ENCODE data around the gene C2CD4C.
"Not testable (repeated sequence)": the region's sequence is repeated elsewhere in the genome, so short reads cannot be mapped to it uniquely, and the experiment has no call there.

Gene C2CD4C

GRCh38 chr19:428149-428548, 19.2 kb upstream of the C2CD4C start:
- Histone ChIP-seq H3K36me3 (ENCODE audit: control insufficient read depth, insufficient read depth, low read length) (no peaks in the 10 kb centered on the region), H3K4me2 (ENCODE audit: low read length) (no peak overlapping the region), H3K79me1 (ENCODE audit: low read length) (no peaks in the 10 kb centered on the region), H3K4me1 (ENCODE audit: control insufficient read depth, low read depth, low read length) (no peaks in the 10 kb centered on the region), H3K27me3 (ENCODE audit: insufficient read depth, low read length, poor library complexity) (no peaks in the 10 kb centered on the region), H3K56ac (ENCODE audit: low read length) (no peak overlapping the region), H3K79me2 (ENCODE audit: control insufficient read depth, insufficient read depth, low read length) (no peaks in the 10 kb centered on the region), H2BK5ac (ENCODE audit: low read length) (no peak overlapping the region), H3K18ac (ENCODE audit: low read length) (no peak overlapping the region), H3K4me3 (ENCODE audit: low read length) (no peak overlapping the region), H2AK5ac (ENCODE audit: low read length) (no peak overlapping the region), H3K9ac (ENCODE audit: low read length) (no peak overlapping the region), H3K23ac (ENCODE audit: low read length) (no peak overlapping the region), H4K5ac (ENCODE audit: low read length) (no peak overlapping the region), H2BK15ac (replicated peaks; ENCODE audit: low read depth) (no peak overlapping the region), H3K4ac (ENCODE audit: low read depth, low read length) (no peak overlapping the region), H3K27ac (ENCODE audit: low read depth, low read length) (no peak overlapping the region), H2BK120ac (ENCODE audit: low read depth, low read length) (no peak overlapping the region), H4K8ac (ENCODE audit: low read depth, low read length) (no peak overlapping the region)
- WGBS (ENCODE audit: extremely low coverage, insufficient coverage, low lambda C conversion rate): no CpG with 5 or more reads among the region's 15 CpGs
- no peak for DNase-seq

- not testable (repeated sequence) for H3K79me1 ChIP-seq (ENCODE audit: low read length); H3K9ac ChIP-seq (ENCODE audit: low read length); H3K4me3 ChIP-seq (ENCODE audit: low read length); H2BK5ac ChIP-seq (ENCODE audit: low read length); H3K4me1 ChIP-seq (ENCODE audit: control insufficient read depth, low read depth, low read length); H3K36me3 ChIP-seq (ENCODE audit: control insufficient read depth, insufficient read depth, low read length); H2AK5ac ChIP-seq (ENCODE audit: low read length); H4K5ac ChIP-seq (ENCODE audit: low read length); H3K4me2 ChIP-seq (ENCODE audit: low read length); H3K56ac ChIP-seq (ENCODE audit: low read length); H2BK15ac ChIP-seq (replicated peaks; ENCODE audit: low read depth); H3K27ac ChIP-seq (ENCODE audit: low read depth, low read length); DNase-seq; H3K18ac ChIP-seq (ENCODE audit: low read length); H2BK120ac ChIP-seq (ENCODE audit: low read depth, low read length); H4K8ac ChIP-seq (ENCODE audit: low read depth, low read length); H3K4ac ChIP-seq (ENCODE audit: low read depth, low read length); H3K27me3 ChIP-seq (ENCODE audit: insufficient read depth, low read length, poor library complexity); H3K79me2 ChIP-seq (ENCODE audit: control insufficient read depth, insufficient read depth, low read length); H3K23ac ChIP-seq (ENCODE audit: low read length)
- WGBS (ENCODE audit: extremely low coverage, insufficient coverage, low lambda C conversion rate): no CpG with 5 or more reads among the region's 19 CpGs
These were observed 18.7 kb upstream of the C2CD4C start for GRCh38 chr19:427675-428074.

GRCh38 chr19:426725-427445, 17.9 kb upstream of the C2CD4C start:
- Histone ChIP-seq H3K9ac (ENCODE audit: low read length) (no peak overlapping the region), H3K18ac (ENCODE audit: low read length) (no peak overlapping the region), H4K8ac (ENCODE audit: low read depth, low read length) (no peak overlapping the region), H3K56ac (ENCODE audit: low read length) (no peak overlapping the region), H3K4me2 (ENCODE audit: low read length) (no peak overlapping the region), H3K36me3 (ENCODE audit: control insufficient read depth, insufficient read depth, low read length) (no peaks in the 10 kb centered on the region), H2AK5ac (ENCODE audit: low read length) (no peak overlapping the region), H3K27me3 (ENCODE audit: insufficient read depth, low read length, poor library complexity) (no peaks in the 10 kb centered on the region), H2BK120ac (ENCODE audit: low read depth, low read length) (no peak overlapping the region), H3K79me2 (ENCODE audit: control insufficient read depth, insufficient read depth, low read length) (no peaks in the 10 kb centered on the region), H2BK15ac (replicated peaks; ENCODE audit: low read depth) (no peak overlapping the region), H3K27ac (ENCODE audit: low read depth, low read length) (no peak overlapping the region), H3K4ac (ENCODE audit: low read depth, low read length) (no peak overlapping the region), H4K5ac (ENCODE audit: low read length) (no peak overlapping the region), H2BK5ac (ENCODE audit: low read length) (no peak overlapping the region), H3K79me1 (ENCODE audit: low read length) (no peaks in the 10 kb centered on the region), H3K23ac (ENCODE audit: low read length) (no peak overlapping the region), H3K4me3 (ENCODE audit: low read length) (no peak overlapping the region), H3K4me1 (ENCODE audit: control insufficient read depth, low read depth, low read length) (no peaks in the 10 kb centered on the region)
- DNase-seq: no peak
- no CpG with 5 or more reads among the region's 51 CpGs for WGBS (ENCODE audit: extremely low coverage, insufficient coverage, low lambda C conversion rate)

GRCh38 chr19:425056-425455, 16.1 kb upstream of the C2CD4C start:
- no peak overlapping the region for H3K56ac ChIP-seq (ENCODE audit: low read length)
- no peak for DNase-seq

GRCh38 chr19:424546-424945, 15.6 kb upstream of the C2CD4C start:
- no peaks in the 10 kb centered on the region for H3K36me3 ChIP-seq (ENCODE audit: control insufficient read depth, insufficient read depth, low read length)
- no peak overlapping the region for H3K4ac ChIP-seq (ENCODE audit: low read depth, low read length)
- no peak overlapping the region for H3K9ac ChIP-seq (ENCODE audit: low read length)
- no peaks in the 10 kb centered on the region for H3K4me1 ChIP-seq (ENCODE audit: control insufficient read depth, low read depth, low read length)
- H3K79me2 ChIP-seq (ENCODE audit: control insufficient read depth, insufficient read depth, low read length): no peaks in the 10 kb centered on the region
- H3K27me3 ChIP-seq (ENCODE audit: insufficient read depth, low read length, poor library complexity): no peaks in the 10 kb centered on the region
- no peak overlapping the region for H3K56ac ChIP-seq (ENCODE audit: low read length)
- no peak for DNase-seq
- H4K8ac ChIP-seq (ENCODE audit: low read depth, low read length): no peak overlapping the region
- no peak overlapping the region for H4K5ac ChIP-seq (ENCODE audit: low read length)
- H3K4me3 ChIP-seq (ENCODE audit: low read length): no peak overlapping the region
- H3K27ac ChIP-seq (ENCODE audit: low read depth, low read length): no peak overlapping the region
- no peak overlapping the region for H2BK5ac ChIP-seq (ENCODE audit: low read length)
- H3K4me2 ChIP-seq (ENCODE audit: low read length): no peak overlapping the region
- H2BK15ac ChIP-seq (replicated peaks; ENCODE audit: low read depth): no peak overlapping the region
- WGBS (ENCODE audit: extremely low coverage, insufficient coverage, low lambda C conversion rate): no CpG with 5 or more reads among the region's 15 CpGs
- no peaks in the 10 kb centered on the region for H3K79me1 ChIP-seq (ENCODE audit: low read length)
- H3K18ac ChIP-seq (ENCODE audit: low read length): no peak overlapping the region
- H2AK5ac ChIP-seq (ENCODE audit: low read length): no peak overlapping the region
- H2BK120ac ChIP-seq (ENCODE audit: low read depth, low read length): no peak overlapping the region
- no peak overlapping the region for H3K23ac ChIP-seq (ENCODE audit: low read length)

More at GRCh38 chr19:425056-425455, 16.1 kb upstream of the C2CD4C start:
- Histone ChIP-seq H2BK120ac (ENCODE audit: low read depth, low read length) (no peak overlapping the region), H3K4ac (ENCODE audit: low read depth, low read length) (no peak overlapping the region), H3K27me3 (ENCODE audit: insufficient read depth, low read length, poor library complexity) (no peaks in the 10 kb centered on the region), H2BK5ac (ENCODE audit: low read length) (no peak overlapping the region), H2BK15ac (replicated peaks; ENCODE audit: low read depth) (no peak overlapping the region), H3K79me2 (ENCODE audit: control insufficient read depth, insufficient read depth, low read length) (no peaks in the 10 kb centered on the region), H3K4me3 (ENCODE audit: low read length) (no peak overlapping the region), H3K23ac (ENCODE audit: low read length) (no peak overlapping the region), H3K4me1 (ENCODE audit: control insufficient read depth, low read depth, low read length) (no peaks in the 10 kb centered on the region), H4K8ac (ENCODE audit: low read depth, low read length) (no peak overlapping the region), H3K36me3 (ENCODE audit: control insufficient read depth, insufficient read depth, low read length) (no peaks in the 10 kb centered on the region), H2AK5ac (ENCODE audit: low read length) (no peak overlapping the region), H3K79me1 (ENCODE audit: low read length) (no peaks in the 10 kb centered on the region), H3K27ac (ENCODE audit: low read depth, low read length) (no peak overlapping the region), H3K4me2 (ENCODE audit: low read length) (no peak overlapping the region), H3K9ac (ENCODE audit: low read length) (no peak overlapping the region), H4K5ac (ENCODE audit: low read length) (no peak overlapping the region), H3K18ac (ENCODE audit: low read length) (no peak overlapping the region)
- no CpG with 5 or more reads among the region's 26 CpGs for WGBS (ENCODE audit: extremely low coverage, insufficient coverage, low lambda C conversion rate)
